Activated CD4-positive, alpha-beta T cell treated with anti-CD3 and anti-CD28 coated beads, Interleukin-2, amount 50 U/mL, for 1 hour (primary cell): ENCODE data around the gene RASGRF2.
"Not testable (repeated sequence)": the region's sequence is repeated elsewhere in the genome, so short reads cannot be mapped to it uniquely, and the experiment has no call there.

Experiments used
- DNase-seq: peaks from one replicate; pipeline ENCODE4 v3.0.0-alpha.2; 2020

The RASGRF2 gene

GRCh38 chr5:81023261-81023970 lies 63.3 kb downstream of the RASGRF2 start:
- DNase-seq: no peak

- no peak for DNase-seq
Measured at GRCh38 chr5:81027481-81028058, 67.4 kb downstream of the RASGRF2 start.

- not testable (repeated sequence) for DNase-seq
Measured at GRCh38 chr5:81028888-81029287, 68.7 kb downstream of the RASGRF2 start.

GRCh38 chr5:81029736-81030135 lies 69.6 kb downstream of the RASGRF2 start:
- not testable (repeated sequence) for DNase-seq

- not testable (repeated sequence) for DNase-seq
Measured at GRCh38 chr5:81030236-81031034, 70.3 kb downstream of the RASGRF2 start.

GRCh38 chr5:81035522-81035921 lies 75.4 kb downstream of the RASGRF2 start:
- DNase-seq: no peak

- no peak for DNase-seq
Measured at GRCh38 chr5:81038495-81038894, 78.3 kb downstream of the RASGRF2 start.

- no peak for DNase-seq
Measured at GRCh38 chr5:81044868-81045267, 84.7 kb downstream of the RASGRF2 start.

GRCh38 chr5:81045389-81045807 lies 85.2 kb downstream of the RASGRF2 start:
- no peak for DNase-seq

- DNase-seq: no peak
Measured at GRCh38 chr5:81046041-81046440, 85.9 kb downstream of the RASGRF2 start.

GRCh38 chr5:81052325-81052724 lies 92.2 kb downstream of the RASGRF2 start:
- no peak for DNase-seq

GRCh38 chr5:81053282-81053681 lies 93.1 kb downstream of the RASGRF2 start:
- not testable (repeated sequence) for DNase-seq

- DNase-seq: no peak
Measured at GRCh38 chr5:81058121-81058520, 98.0 kb downstream of the RASGRF2 start.

GRCh38 chr5:81065492-81065891 lies 105.3 kb downstream of the RASGRF2 start:
- no peak for DNase-seq

- no peak for DNase-seq
Measured at GRCh38 chr5:81066102-81066501, 105.9 kb downstream of the RASGRF2 start.

GRCh38 chr5:81067406-81067805 lies 107.2 kb downstream of the RASGRF2 start:
- no peak for DNase-seq

- no peak for DNase-seq
Measured at GRCh38 chr5:81068063-81068462, 107.9 kb downstream of the RASGRF2 start.

- no peak for DNase-seq
Measured at GRCh38 chr5:81068635-81069034, 108.5 kb downstream of the RASGRF2 start.

GRCh38 chr5:81069990-81070389 lies 109.8 kb downstream of the RASGRF2 start:
- DNase-seq: no peak

GRCh38 chr5:81070571-81071255 lies 110.5 kb downstream of the RASGRF2 start:
- no peak for DNase-seq

GRCh38 chr5:81075041-81075440 lies 114.9 kb downstream of the RASGRF2 start:
- no peak for DNase-seq

- no peak for DNase-seq
Measured at GRCh38 chr5:81077105-81077504, 116.9 kb downstream of the RASGRF2 start.

- no peak for DNase-seq
Measured at GRCh38 chr5:81078930-81079329, 118.8 kb downstream of the RASGRF2 start.
